GM18519 (cell line): ENCODE measurements around the gene WSCD1.

ENCODE experiments used
- ATAC-seq: cut with Tn5 transposase; IDR thresholded peaks from one replicate; pipeline ENCODE4 v1.9.1; 2021; ENCODE audit warnings: mild to moderate bottlenecking, moderate library complexity; ENCODE audit not compliant: unreplicated experiment, low FRiP score

WSCD1 gene

GRCh38 chr17:6069539-6070429, at the start of gene WSCD1:
Gene WSCD1 (plus strand): TSS chr17:6070379. CDS start chr17:6080659, 10,280 bp downstream.
- no peak for ATAC-seq

GRCh38 chr17:6021011-6021400, 49.2 kb upstream of the WSCD1 start:
- ATAC-seq, result no peak

- no peak for ATAC-seq
Observed at GRCh38 chr17:6021627-6022026, 48.6 kb upstream of the WSCD1 start.

- no peak for ATAC-seq
Observed at GRCh38 chr17:6023036-6023831, 46.9 kb upstream of the WSCD1 start.

GRCh38 chr17:6024576-6024975, 45.6 kb upstream of the WSCD1 start:
- ATAC-seq, result no peak

- ATAC-seq, result no peak
Observed at GRCh38 chr17:6027342-6028024, 42.7 kb upstream of the WSCD1 start.

- ATAC-seq, result no peak
Observed at GRCh38 chr17:6028294-6028693, 41.9 kb upstream of the WSCD1 start.

- no peak for ATAC-seq
Observed at GRCh38 chr17:6035801-6036394, 34.3 kb upstream of the WSCD1 start.

- ATAC-seq, result no peak
Observed at GRCh38 chr17:6040504-6040903, 29.7 kb upstream of the WSCD1 start.

- ATAC-seq, result no peak
Observed at GRCh38 chr17:6041246-6041645, 28.9 kb upstream of the WSCD1 start.

- ATAC-seq, result no peak
Observed at GRCh38 chr17:6043405-6043804, 26.8 kb upstream of the WSCD1 start.

GRCh38 chr17:6044261-6044660, 25.9 kb upstream of the WSCD1 start:
- no peak for ATAC-seq

GRCh38 chr17:6045621-6046357, 24.4 kb upstream of the WSCD1 start:
- ATAC-seq, result no peak

GRCh38 chr17:6046431-6046830, 23.7 kb upstream of the WSCD1 start:
- no peak for ATAC-seq

- ATAC-seq, result no peak
Observed at GRCh38 chr17:6046931-6047330, 23.2 kb upstream of the WSCD1 start.

GRCh38 chr17:6047966-6048365, 22.2 kb upstream of the WSCD1 start:
- no peak for ATAC-seq

- ATAC-seq, result no peak
Observed at GRCh38 chr17:6048486-6048885, 21.7 kb upstream of the WSCD1 start.

- ATAC-seq, result no peak
Observed at GRCh38 chr17:6052926-6053325, 17.3 kb upstream of the WSCD1 start.

GRCh38 chr17:6054372-6054771, 15.8 kb upstream of the WSCD1 start:
- ATAC-seq, result no peak

GRCh38 chr17:6056104-6056503, 14.1 kb upstream of the WSCD1 start:
- ATAC-seq, result no peak
